ENCODE measurements around the gene TRAFD1. TPM values are rescaled to one million over a fixed set of nuclear protein-coding genes. Genes with fewer than 3 reads are reported as not detected.
A peak's percentile ranks its signal among the peaks of the same experiment; 100 is the strongest.

TRAFD1 gene, protein sequence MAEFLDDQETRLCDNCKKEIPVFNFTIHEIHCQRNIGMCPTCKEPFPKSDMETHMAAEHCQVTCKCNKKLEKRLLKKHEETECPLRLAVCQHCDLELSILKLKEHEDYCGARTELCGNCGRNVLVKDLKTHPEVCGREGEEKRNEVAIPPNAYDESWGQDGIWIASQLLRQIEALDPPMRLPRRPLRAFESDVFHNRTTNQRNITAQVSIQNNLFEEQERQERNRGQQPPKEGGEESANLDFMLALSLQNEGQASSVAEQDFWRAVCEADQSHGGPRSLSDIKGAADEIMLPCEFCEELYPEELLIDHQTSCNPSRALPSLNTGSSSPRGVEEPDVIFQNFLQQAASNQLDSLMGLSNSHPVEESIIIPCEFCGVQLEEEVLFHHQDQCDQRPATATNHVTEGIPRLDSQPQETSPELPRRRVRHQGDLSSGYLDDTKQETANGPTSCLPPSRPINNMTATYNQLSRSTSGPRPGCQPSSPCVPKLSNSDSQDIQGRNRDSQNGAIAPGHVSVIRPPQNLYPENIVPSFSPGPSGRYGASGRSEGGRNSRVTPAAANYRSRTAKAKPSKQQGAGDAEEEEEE
- total RNA-seq (10 to 100 TPM; 40.1 to 46.1 TPM), polyA plus RNA-seq (ENCODE audit: insufficient read length in 6 of 6) (10 to 100 TPM; 40.2 to 46.2 (median 42.6) TPM)
- long read RNA-seq, donor 1, partial matches to known transcripts, result 15 of 23 reads
- long read RNA-seq, donor 1, other reads (novel, unspliced or antisense), result 0 of 23 reads
- long read RNA-seq, donor 2, transcript TRAFD1-202 (12 exons, 2,697 nt), result minor isoform, 6 of 24 reads
- long read RNA-seq, donor 2, transcript TRAFD1-207 (5 exons, 1,003 nt), result major isoform, 8 of 24 reads
- long read RNA-seq, donor 2, partial matches to known transcripts, result 10 of 24 reads
- long read RNA-seq, donor 2, other reads (novel, unspliced or antisense), result 0 of 24 reads
- long read RNA-seq, donor 3, transcript TRAFD1-202 (12 exons, 2,697 nt), result major isoform, 8 of 19 reads
- long read RNA-seq, donor 3, partial matches to known transcripts, result 11 of 19 reads
- long read RNA-seq, donor 3, other reads (novel, unspliced or antisense), result 0 of 19 reads
- long read RNA-seq, donor 4, partial matches to known transcripts, result 2 of 8 reads
- long read RNA-seq, donor 4, other reads (novel, unspliced or antisense), result 0 of 8 reads
- long read RNA-seq, donor 5, transcript TRAFD1-207 (5 exons, 1,003 nt), result major isoform, 5 of 29 reads
- long read RNA-seq, donor 5, transcript TRAFD1-202 (12 exons, 2,697 nt), result major isoform, 5 of 29 reads
- long read RNA-seq, donor 5, partial matches to known transcripts, result 19 of 29 reads
- long read RNA-seq, donor 5, other reads (novel, unspliced or antisense), result 0 of 29 reads
- long read RNA-seq, donor 6, transcript TRAFD1-202 (12 exons, 2,697 nt), result major isoform, 11 of 26 reads
- long read RNA-seq, donor 6, partial matches to known transcripts, result 12 of 26 reads
- long read RNA-seq, donor 6, other reads (novel, unspliced or antisense), result 0 of 26 reads
- long read RNA-seq, donor 7, partial matches to known transcripts, result 0 of 4 reads
- long read RNA-seq, donor 7, other reads (novel, unspliced or antisense), result 0 of 4 reads
- long read RNA-seq, donor 8, transcript TRAFD1-202 (12 exons, 2,697 nt), result major isoform, 5 of 8 reads
- long read RNA-seq, donor 8, partial matches to known transcripts, result 0 of 8 reads
- long read RNA-seq, donor 8, other reads (novel, unspliced or antisense), result 0 of 8 reads
- long read RNA-seq, donor 9, result 0 reads
- long read RNA-seq, donor 10, transcript TRAFD1-202 (12 exons, 2,697 nt), result major isoform, 9 of 13 reads
- long read RNA-seq, donor 10, partial matches to known transcripts, result 2 of 13 reads
- long read RNA-seq, donor 10, other reads (novel, unspliced or antisense), result 1 of 13 reads
- long read RNA-seq, donor 11, transcript TRAFD1-202 (12 exons, 2,697 nt), result major isoform, 7 of 16 reads
- long read RNA-seq, donor 11, partial matches to known transcripts, result 6 of 16 reads
- long read RNA-seq, donor 11, other reads (novel, unspliced or antisense), result 0 of 16 reads
- long read RNA-seq, donor 12, partial matches to known transcripts, result 0 of 8 reads
- long read RNA-seq, donor 12, other reads (novel, unspliced or antisense), result 0 of 8 reads

DNA sequence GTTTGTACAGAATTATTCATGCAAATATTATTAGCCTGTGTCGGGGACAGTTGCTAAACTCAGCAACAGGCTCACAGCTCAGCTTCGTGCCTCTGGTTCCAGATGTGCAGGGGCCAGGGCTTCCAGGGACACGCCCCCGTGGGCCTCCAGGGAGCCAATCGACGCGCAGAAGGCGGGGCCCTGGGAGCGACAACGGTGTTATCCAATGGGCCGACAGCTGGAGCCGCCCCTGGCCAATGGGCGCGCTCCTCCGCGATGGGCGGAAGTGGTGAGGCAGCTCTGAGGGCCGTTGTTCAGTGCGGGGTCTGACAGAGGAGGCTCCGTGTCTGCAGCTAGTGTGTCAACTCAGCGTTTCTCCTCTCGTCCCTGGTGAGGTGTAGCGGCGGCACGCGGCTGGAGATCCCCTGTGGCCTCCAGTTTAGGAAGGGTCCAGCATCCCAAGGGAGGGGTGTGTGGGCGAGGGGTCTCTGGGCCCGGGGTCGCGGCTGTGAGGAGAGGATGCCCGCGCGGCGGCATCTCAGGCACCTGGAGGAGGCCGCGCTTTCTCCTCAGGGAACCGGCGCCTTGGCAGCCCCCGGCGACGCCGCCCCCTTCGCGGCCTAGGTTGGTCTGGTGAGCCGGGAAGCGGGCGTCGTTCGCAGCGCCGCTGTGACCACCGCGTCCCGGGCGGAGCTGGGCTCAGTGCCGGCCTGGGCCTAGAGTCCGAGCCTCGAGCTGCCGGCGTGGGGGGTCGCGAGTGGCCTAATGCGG, at the start of gene TRAFD1:
Gene TRAFD1 (plus strand): TSS at position 311 of the 750 bp plus-strand sequence. CDS start 4,963 bp downstream, outside the sequence.
- Histone ChIP-seq H3K27ac (peak within 1 kb of the TSS; percentile 93 to 95), H3K4me3 (peak within 1 kb of the TSS; percentile 92 to 97), H3K9me3 (no peaks in the 10 kb centered on the region), H3K27me3 (no peaks in the 10 kb centered on the region), H3K4me1 (peaks cover 27 to 63% of the 10 kb centered on the region in 2 donors), H3K36me3 (no peaks in the 10 kb centered on the region)
- intact Hi-C loops (cut with DNase I), result no loop called here
- DNase-seq, result peak; percentile 94 to 98 (median 96)
- ATAC-seq, result peak; percentile 98
- TF ChIP-seq, protein P1, sequence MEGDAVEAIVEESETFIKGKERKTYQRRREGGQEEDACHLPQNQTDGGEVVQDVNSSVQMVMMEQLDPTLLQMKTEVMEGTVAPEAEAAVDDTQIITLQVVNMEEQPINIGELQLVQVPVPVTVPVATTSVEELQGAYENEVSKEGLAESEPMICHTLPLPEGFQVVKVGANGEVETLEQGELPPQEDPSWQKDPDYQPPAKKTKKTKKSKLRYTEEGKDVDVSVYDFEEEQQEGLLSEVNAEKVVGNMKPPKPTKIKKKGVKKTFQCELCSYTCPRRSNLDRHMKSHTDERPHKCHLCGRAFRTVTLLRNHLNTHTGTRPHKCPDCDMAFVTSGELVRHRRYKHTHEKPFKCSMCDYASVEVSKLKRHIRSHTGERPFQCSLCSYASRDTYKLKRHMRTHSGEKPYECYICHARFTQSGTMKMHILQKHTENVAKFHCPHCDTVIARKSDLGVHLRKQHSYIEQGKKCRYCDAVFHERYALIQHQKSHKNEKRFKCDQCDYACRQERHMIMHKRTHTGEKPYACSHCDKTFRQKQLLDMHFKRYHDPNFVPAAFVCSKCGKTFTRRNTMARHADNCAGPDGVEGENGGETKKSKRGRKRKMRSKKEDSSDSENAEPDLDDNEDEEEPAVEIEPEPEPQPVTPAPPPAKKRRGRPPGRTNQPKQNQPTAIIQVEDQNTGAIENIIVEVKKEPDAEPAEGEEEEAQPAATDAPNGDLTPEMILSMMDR (IDR thresholded peaks at IDR 0.05), result no peak

DNA sequence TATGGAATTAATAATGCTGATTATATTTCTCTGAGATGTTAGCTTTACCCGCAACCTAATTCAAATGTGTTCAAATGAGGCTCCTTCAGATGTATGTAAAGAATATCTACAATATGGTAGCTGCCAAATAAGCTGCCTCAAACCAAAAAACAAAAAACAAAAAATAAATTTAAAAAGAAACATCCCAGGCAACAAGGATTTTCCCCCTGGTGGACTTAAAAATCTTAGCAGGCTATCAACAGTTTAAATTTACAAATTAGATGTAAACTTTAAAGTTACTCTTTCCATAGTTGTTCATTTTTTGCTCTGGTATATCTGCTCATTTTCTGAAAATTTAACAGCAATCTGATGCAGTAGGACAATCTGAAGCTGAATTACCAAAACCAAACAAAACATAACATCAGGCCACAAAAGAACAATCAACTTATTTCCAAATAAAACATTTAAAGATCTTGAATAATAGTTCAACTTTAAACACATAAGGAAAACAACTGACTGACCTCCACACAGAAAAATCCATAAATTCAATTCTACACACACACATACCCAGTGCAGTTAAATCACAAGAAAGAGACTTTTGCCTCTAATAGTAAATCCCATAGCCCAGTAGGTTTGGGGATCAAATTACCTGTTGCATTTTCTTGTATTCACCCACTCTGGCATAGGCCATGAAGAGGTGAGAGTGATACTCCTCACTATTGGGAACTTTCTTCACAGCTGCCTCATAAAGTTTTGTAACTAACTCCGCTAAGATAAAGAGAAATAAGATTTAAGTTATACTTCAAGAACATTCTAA, 38.1 kb upstream of the TRAFD1 start:
- no peak overlapping the region for H3K27ac ChIP-seq
- TF ChIP-seq, protein P1 (IDR thresholded peaks at IDR 0.05), result no peak
- H3K4me1 ChIP-seq, result peaks cover 0 to 5% of the 10 kb centered on the region in 2 donors
- H3K27me3 ChIP-seq, result no peaks in the 10 kb centered on the region
- H3K36me3 ChIP-seq, result peaks cover 0 to 71% of the 10 kb centered on the region in 2 donors
- DNase-seq (no peak), ATAC-seq (no peak)
- intact Hi-C loops (cut with DNase I), result no loop called here
- H3K9me3 ChIP-seq, result no peaks in the 10 kb centered on the region
- H3K4me3 ChIP-seq, result no peak overlapping the region

DNA sequence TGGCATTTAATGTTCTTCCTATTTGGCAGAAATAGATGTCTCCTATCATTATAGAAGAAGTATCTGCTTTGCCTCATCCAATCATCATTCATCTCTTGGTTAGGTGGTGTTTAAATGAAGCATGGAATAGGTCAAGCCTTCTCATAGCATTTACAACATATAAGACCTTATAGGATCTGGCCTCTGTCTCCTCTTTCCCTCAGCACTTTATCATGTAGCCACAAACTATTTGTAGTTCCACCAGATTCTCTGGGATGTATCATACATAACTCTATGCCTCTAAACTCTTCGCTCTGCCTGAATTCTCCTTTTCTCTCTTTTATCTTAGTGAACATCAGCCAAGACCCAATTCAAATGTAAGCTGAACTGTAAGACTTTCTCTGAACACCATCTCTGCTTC, 37.5 kb upstream of the TRAFD1 start:
- peaks cover 0 to 75% of the 10 kb centered on the region in 2 donors for H3K36me3 ChIP-seq

More for the DNA sequence above, 37.5 kb upstream of the TRAFD1 start:
- Histone ChIP-seq H3K27ac (no peak overlapping the region), H3K4me1 (peaks cover 0 to 5% of the 10 kb centered on the region in 2 donors), H3K4me3 (no peak overlapping the region), H3K27me3 (no peaks in the 10 kb centered on the region), H3K9me3 (no peaks in the 10 kb centered on the region)
- no peak for ATAC-seq
- TF ChIP-seq, protein P1 (IDR thresholded peaks at IDR 0.05), result no peak
- no peak for DNase-seq
- intact Hi-C loops (cut with DNase I), result no loop called here

Measured in left lung (tissue), 14 donors.